Mesenchymal stem cell (in vitro differentiated cells and primary cell): ENCODE results near the gene IDH2.

Experiments
- DNase-seq: peaks from one replicate; pipeline ENCODE4 v3.0.0-alpha.2; 2013
- H2AFZ ChIP-seq: one replicate; pipeline ENCODE4 v1.6.1; 2013; ENCODE audit warnings: low read depth, mild to moderate bottlenecking, control low read depth, inconsistent platforms, low read length, moderate library complexity
- H2AK5ac ChIP-seq: 2 replicates; pipeline ENCODE4 v1.6.1; 2013; ENCODE audit warnings: low read length, moderate library complexity, mild to moderate bottlenecking, inconsistent platforms; ENCODE audit not compliant: severe bottlenecking
- H2BK120ac ChIP-seq: one replicate; pipeline ENCODE4 v1.6.1; 2013; ENCODE audit warnings: low read depth, mild to moderate bottlenecking, inconsistent platforms, low read length, moderate library complexity
- H2BK12ac ChIP-seq, 2 experiments: one replicate each; pipeline ENCODE4 v1.6.1; 2013; ENCODE audit warnings: inconsistent platforms in 2 of 2, low read length in 2 of 2, mild to moderate bottlenecking in 2 of 2, moderate library complexity in 2 of 2, control low read depth in 1 of 2
- H2BK15ac ChIP-seq: one replicate; pipeline ENCODE4 v1.6.1; 2013; ENCODE audit warnings: mild to moderate bottlenecking, low read depth, inconsistent platforms; ENCODE audit not compliant: poor library complexity, severe bottlenecking
- H2BK5ac ChIP-seq: 2 replicates; pipeline ENCODE4 v1.6.1; 2013; ENCODE audit warnings: low read depth, mild to moderate bottlenecking, low read length, control low read depth, inconsistent platforms; ENCODE audit not compliant: poor library complexity, severe bottlenecking
- H3K14ac ChIP-seq, 2 experiments: one replicate each; pipeline ENCODE4 v1.6.1; 2013; ENCODE audit warnings: inconsistent platforms in 2 of 2, low read length in 2 of 2, control low read depth in 1 of 2, mild to moderate bottlenecking in 1 of 2, moderate library complexity in 1 of 2
- H3K18ac ChIP-seq, 2 experiments: one replicate each; pipeline ENCODE4 v1.6.1; 2013; ENCODE audit warnings: inconsistent platforms in 2 of 2, low read length in 2 of 2, control low read depth in 1 of 2, low read depth in 1 of 2, mild to moderate bottlenecking in 1 of 2
- H3K23ac ChIP-seq, 2 experiments: one replicate each; pipeline ENCODE4 v1.6.1; 2013; ENCODE audit warnings: inconsistent platforms in 2 of 2, low read length in 2 of 2, mild to moderate bottlenecking in 2 of 2, moderate library complexity in 2 of 2, control low read depth in 1 of 2
- H3K27ac ChIP-seq: 2 replicates; pipeline ENCODE4 v1.5.1; 2013; ENCODE audit warnings: mild to moderate bottlenecking, moderate library complexity, low read length, control low read depth, inconsistent platforms; ENCODE audit not compliant: poor library complexity, severe bottlenecking
- H3K27me3 ChIP-seq, 2 experiments: 2 replicates each; pipeline versions ENCODE4 v1.6.1 to v1.7.0; 2013; ENCODE audit warnings: low read length in 2 of 2, mild to moderate bottlenecking in 2 of 2, moderate library complexity in 2 of 2, control low read depth in 1 of 2, inconsistent platforms in 1 of 2; ENCODE audit not compliant: control insufficient read depth in 1 of 2, insufficient read depth in 1 of 2
- H3K36me3 ChIP-seq, 2 experiments: 2 replicates each; pipeline versions ENCODE4 v1.6.1 to v1.7.0; 2013; ENCODE audit warnings: low read length in 2 of 2, control low read depth in 1 of 2, inconsistent platforms in 1 of 2, low read depth in 1 of 2, mild to moderate bottlenecking in 1 of 2; ENCODE audit not compliant: insufficient read depth in 2 of 2, control insufficient read depth in 1 of 2
- H3K4ac ChIP-seq, 2 experiments: one replicate each; pipeline ENCODE4 v1.6.1; 2013; ENCODE audit warnings: inconsistent platforms in 2 of 2, low read length in 2 of 2, mild to moderate bottlenecking in 2 of 2, moderate library complexity in 2 of 2, control low read depth in 1 of 2, low read depth in 1 of 2
- H3K4me1 ChIP-seq: 2 replicates; pipeline ENCODE4 v1.6.1; 2013; ENCODE audit warnings: low read depth, low read length, control low read depth; ENCODE audit not compliant: control insufficient read depth, insufficient read depth
- H3K4me2 ChIP-seq: 2 replicates; pipeline ENCODE4 v1.6.1; 2013; ENCODE audit warnings: low read length, mild to moderate bottlenecking, inconsistent platforms; ENCODE audit not compliant: poor library complexity, severe bottlenecking
- H3K4me3 ChIP-seq, 2 experiments: 2 replicates each; pipeline versions ENCODE4 v1.5.1 to v1.7.0; 2013; ENCODE audit warnings: low read length in 2 of 2, mild to moderate bottlenecking in 2 of 2, control low read depth in 1 of 2, low read depth in 1 of 2; ENCODE audit not compliant: insufficient read depth in 1 of 2
- H3K79me1 ChIP-seq: replicated peaks from 2 replicates; pipeline ENCODE4 v1.6.1; 2013; ENCODE audit warnings: mild to moderate bottlenecking, control low read depth, low read length, inconsistent platforms; ENCODE audit not compliant: poor library complexity, severe bottlenecking
- H3K9ac ChIP-seq: 2 replicates; pipeline ENCODE4 v1.7.0; 2013; ENCODE audit warnings: mild to moderate bottlenecking, low read length, moderate library complexity
- H3K9me3 ChIP-seq: 2 replicates; pipeline ENCODE4 v1.7.0; 2013; ENCODE audit warnings: mild to moderate bottlenecking, low read length; ENCODE audit not compliant: control insufficient read depth
- H4K8ac ChIP-seq: one replicate; pipeline ENCODE4 v1.6.1; 2013; ENCODE audit warnings: inconsistent platforms, mild to moderate bottlenecking, low read length, moderate library complexity
- H4K91ac ChIP-seq: one replicate; pipeline ENCODE4 v1.6.1; 2013; ENCODE audit warnings: mild to moderate bottlenecking, low read length, inconsistent platforms
- WGBS: methylation state at CpG from one replicate; pipeline ENCODE4 v1.1.7; 2013; ENCODE audit warnings: mixed read lengths; 5-methylcytosine and 5-hydroxymethylcytosine counted together

The IDH2 gene

DNA sequence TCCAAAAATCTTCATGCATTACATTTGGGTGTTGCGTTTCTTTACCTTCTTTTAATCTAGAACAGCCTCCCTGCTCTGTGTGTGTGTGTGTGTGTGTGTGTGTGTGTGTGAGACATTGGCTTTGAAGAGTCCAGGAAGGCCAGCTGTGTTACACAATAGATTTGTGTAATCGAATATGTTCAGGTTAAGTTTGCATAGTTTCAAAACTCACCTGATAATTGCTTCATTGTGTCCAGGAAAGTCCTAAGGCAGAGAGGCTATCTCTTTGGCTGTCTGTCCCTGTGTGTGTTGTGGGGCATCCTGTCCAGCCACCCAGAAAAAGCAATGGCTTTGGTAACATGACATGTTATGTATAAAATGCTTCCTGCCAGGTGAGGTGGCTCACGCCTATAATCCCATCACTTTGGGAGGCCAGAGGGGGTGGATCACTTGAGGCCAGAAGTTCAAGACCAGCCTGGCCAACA lies 63.6 kb downstream of the IDH2 start:
- H2BK12ac ChIP-seq, result peak overlapping the region in 1 of 2 experiments; percentile 11

DNA sequence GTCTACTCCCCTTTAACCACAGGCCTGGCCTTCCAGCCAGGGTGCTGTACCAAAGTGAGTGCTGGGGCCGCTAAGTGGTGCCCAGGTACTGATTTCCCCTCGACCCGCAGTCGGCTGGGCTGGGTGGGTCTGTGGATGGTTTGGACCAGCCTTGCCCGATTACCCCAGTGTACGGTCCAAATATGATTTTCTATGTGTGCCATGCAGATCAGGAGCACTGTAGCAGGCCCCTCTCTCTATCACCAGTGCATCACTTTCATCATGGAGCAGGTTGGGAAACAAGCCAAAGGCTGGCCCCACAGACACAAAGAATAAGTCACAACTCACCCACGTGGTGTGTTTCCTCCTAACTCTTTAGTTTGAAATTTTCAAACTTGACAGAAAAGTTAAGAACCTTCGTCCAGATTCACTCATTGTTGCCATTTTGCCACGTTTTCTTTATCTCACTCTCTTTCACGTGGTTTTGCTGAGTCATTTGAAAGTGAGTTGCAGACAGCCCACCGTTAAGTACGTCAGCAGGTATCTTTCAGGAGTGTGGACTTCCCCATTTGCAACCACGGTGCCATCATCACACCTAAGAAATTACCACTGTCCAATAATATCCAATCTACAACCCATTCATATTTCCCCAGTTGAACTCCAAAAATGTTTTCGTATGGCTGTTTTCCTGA lies 64.2 kb downstream of the IDH2 start:
- peaks cover 48% of the 10 kb centered on the region for H3K79me1 ChIP-seq
- no peak overlapping the region for H3K4me2 ChIP-seq
- H2BK15ac ChIP-seq, result peak overlapping the region; percentile 75
- peak overlapping the region; percentile 93 for H2BK120ac ChIP-seq
- H3K4ac ChIP-seq, result peak overlapping the region; percentile 77 to 93
- no peaks in the 10 kb centered on the region for H3K27me3 ChIP-seq
- peak overlapping the region; percentile 90 for H4K8ac ChIP-seq
- no peak overlapping the region for H2AFZ ChIP-seq
- H2BK5ac ChIP-seq, result peak overlapping the region; percentile 22
- peak overlapping the region; percentile 92 for H4K91ac ChIP-seq
- no peak overlapping the region for H3K4me3 ChIP-seq
- peak overlapping the region; percentile 82 to 97 for H2BK12ac ChIP-seq
- WGBS, result 80% methylated on average over 14 of the region's 14 CpGs
- no peaks in the 10 kb centered on the region for H3K9me3 ChIP-seq
- peak overlapping the region; percentile 95 for H2AK5ac ChIP-seq
- H3K4me1 ChIP-seq, result peaks cover 38% of the 10 kb centered on the region
- H3K27ac ChIP-seq, result peak overlapping the region; percentile 26
- peak overlapping the region in 1 of 2 experiments; percentile 1 for H3K14ac ChIP-seq
- H3K9ac ChIP-seq, result no peak overlapping the region
- peaks cover 0 to 10% of the 10 kb centered on the region in 2 experiments for H3K36me3 ChIP-seq
- H3K23ac ChIP-seq, result no peak overlapping the region
- H3K18ac ChIP-seq, result peak overlapping the region; percentile 71 to 89
- peak; percentile 45 for DNase-seq

More for the DNA sequence above, 63.6 kb downstream of the IDH2 start:
- no peak overlapping the region for H3K9ac ChIP-seq
- no peak overlapping the region for H3K4ac ChIP-seq
- no peak overlapping the region for H2BK5ac ChIP-seq
- WGBS, result 100% methylated on average over 2 of the region's 3 CpGs
- no peak overlapping the region for H3K4me3 ChIP-seq
- H3K18ac ChIP-seq, result no peak overlapping the region
- no peak overlapping the region for H4K91ac ChIP-seq
- no peak for DNase-seq
- H2AK5ac ChIP-seq, result no peak overlapping the region
- peaks cover 51% of the 10 kb centered on the region for H3K79me1 ChIP-seq
- H3K27ac ChIP-seq, result no peak overlapping the region
- no peak overlapping the region for H3K23ac ChIP-seq
- no peak overlapping the region for H2BK15ac ChIP-seq
- H3K4me2 ChIP-seq, result no peak overlapping the region
- peaks cover 0 to 10% of the 10 kb centered on the region in 2 experiments for H3K36me3 ChIP-seq
- no peak overlapping the region for H2BK120ac ChIP-seq
- H4K8ac ChIP-seq, result no peak overlapping the region
- no peaks in the 10 kb centered on the region for H3K9me3 ChIP-seq
- no peak overlapping the region for H3K14ac ChIP-seq
- no peaks in the 10 kb centered on the region for H3K27me3 ChIP-seq
- peaks cover 38% of the 10 kb centered on the region for H3K4me1 ChIP-seq
- H2AFZ ChIP-seq, result no peak overlapping the region

DNA sequence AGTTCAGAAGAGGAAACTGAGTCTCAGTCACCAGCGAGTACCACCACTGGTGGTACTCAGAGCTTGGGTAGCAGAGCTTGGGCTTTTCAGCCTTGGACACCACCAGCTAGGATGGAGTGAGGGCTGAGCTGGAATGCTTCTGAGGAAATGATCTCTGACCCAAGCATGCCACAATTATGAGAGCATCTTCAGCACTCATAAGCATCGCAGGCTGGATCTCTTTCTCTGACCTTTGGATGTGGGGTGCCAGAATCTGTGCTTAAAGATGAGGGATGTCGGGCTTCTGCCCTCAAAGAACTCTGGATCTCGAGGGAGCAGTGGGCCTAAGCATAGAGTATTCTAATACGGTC lies 64.8 kb downstream of the IDH2 start:
- Histone ChIP-seq H2BK120ac (peak overlapping the region; percentile 93), H3K27ac (peak overlapping the region; percentile 26), H2AK5ac (peak overlapping the region; percentile 35), H3K79me1 (peaks cover 42% of the 10 kb centered on the region), H3K4me3 (no peak overlapping the region), H3K9ac (no peak overlapping the region), H3K9me3 (no peaks in the 10 kb centered on the region), H4K91ac (peak overlapping the region; percentile 0), H2AFZ (no peak overlapping the region), H3K27me3 (no peaks in the 10 kb centered on the region), H2BK15ac (no peak overlapping the region), H3K14ac (no peak overlapping the region), H3K36me3 (peaks cover 0 to 4% of the 10 kb centered on the region in 2 experiments), H3K4me2 (no peak overlapping the region), H3K23ac (no peak overlapping the region), H3K4me1 (peaks cover 38% of the 10 kb centered on the region), H4K8ac (no peak overlapping the region), H2BK12ac (peak overlapping the region; percentile 22 to 82), H2BK5ac (no peak overlapping the region), H3K18ac (peak overlapping the region; percentile 17 to 71), H3K4ac (peak overlapping the region in 1 of 2 experiments; percentile 89)
- peak; percentile 78 for DNase-seq
- WGBS, result 39% methylated on average over 5 of the region's 5 CpGs

DNA sequence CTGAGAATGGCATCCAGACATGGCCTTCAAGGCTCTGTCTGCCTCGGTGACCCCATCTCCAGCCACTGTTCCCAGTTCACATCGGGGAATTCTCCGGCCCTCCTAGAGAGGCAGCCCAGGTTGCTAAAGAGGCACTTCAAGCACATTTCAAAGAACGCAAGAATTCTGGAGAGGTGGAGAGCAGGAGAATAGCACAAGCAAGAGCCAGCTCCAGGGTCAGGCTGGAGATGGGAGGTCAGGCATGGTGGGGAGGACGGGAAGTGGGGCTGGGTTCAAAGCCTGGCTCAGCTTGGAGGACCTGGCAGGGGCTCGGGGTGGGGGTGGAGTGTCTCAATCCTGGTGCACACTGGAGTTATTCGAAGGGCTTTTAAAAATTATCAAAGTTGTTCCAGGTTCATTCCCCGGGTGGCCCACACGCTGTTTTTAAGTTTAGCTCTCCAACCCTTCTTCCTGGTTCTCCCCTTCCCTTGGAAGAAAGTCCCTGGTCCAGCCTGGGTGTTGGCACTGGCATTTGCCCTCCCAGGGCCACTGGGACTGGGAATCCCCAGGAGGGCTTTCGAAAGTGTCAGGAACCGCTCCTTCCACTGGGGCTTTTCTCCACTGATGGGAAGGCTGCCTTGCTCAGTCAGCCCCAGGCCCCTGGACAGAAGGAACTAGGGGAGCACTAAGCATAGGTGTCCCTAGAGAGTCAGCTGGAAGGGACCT lies 65.3 kb downstream of the IDH2 start:
- no peaks in the 10 kb centered on the region for H3K27me3 ChIP-seq
- peaks cover 38% of the 10 kb centered on the region for H3K79me1 ChIP-seq
- peak overlapping the region; percentile 72 to 91 for H2BK12ac ChIP-seq
- peak overlapping the region; percentile 87 for H2AK5ac ChIP-seq
- no peak for DNase-seq
- no peak overlapping the region for H3K9ac ChIP-seq
- peak overlapping the region; percentile 82 for H2BK15ac ChIP-seq
- H3K9me3 ChIP-seq, result no peaks in the 10 kb centered on the region
- peak overlapping the region; percentile 55 for H4K91ac ChIP-seq
- H3K14ac ChIP-seq, result peak overlapping the region in 1 of 2 experiments; percentile 93
- H4K8ac ChIP-seq, result peak overlapping the region; percentile 31
- H3K36me3 ChIP-seq, result peaks cover 0 to 4% of the 10 kb centered on the region in 2 experiments
- H3K4me3 ChIP-seq, result no peak overlapping the region
- 84% methylated on average over 10 of the region's 11 CpGs for WGBS
- H2AFZ ChIP-seq, result no peak overlapping the region
- no peak overlapping the region for H3K4me2 ChIP-seq
- peak overlapping the region; percentile 46 to 59 for H3K18ac ChIP-seq
- no peak overlapping the region for H2BK5ac ChIP-seq
- H3K23ac ChIP-seq, result peak overlapping the region in 1 of 2 experiments; percentile 65
- peak overlapping the region; percentile 12 for H2BK120ac ChIP-seq
- H3K4me1 ChIP-seq, result peaks cover 38% of the 10 kb centered on the region
- peak overlapping the region; percentile 16 for H3K27ac ChIP-seq
- peak overlapping the region; percentile 16 to 89 for H3K4ac ChIP-seq
